AG04449 (cell line): ENCODE measurements around the gene WDFY4.

ENCODE experiments used
- CTCF ChIA-PET: fragments of 350-600 bp; formaldehyde crosslinking; extraction: SDS; loops from one replicate; lab custom pipeline; 2021; ENCODE audit warnings: antibody characterized with exemption; lab: Yijun Ruan, JAX
- POLR2A ChIA-PET: fragments of 400-600, 350-600 bp; formaldehyde crosslinking; extraction: SDS; loops from one replicate; lab custom pipeline; 2020; ENCODE audit warnings: antibody characterized with exemption, inconsistent platforms; lab: Yijun Ruan, JAX
- DNase-seq: peaks from one replicate; pipeline ENCODE4 v3.0.0-alpha.2; 2010; ENCODE audit warnings: low read depth, low spot score
- H3K4me3 ChIP-seq: 2 replicates; pipeline ENCODE4 v1.5.1; 2011; ENCODE audit warnings: low read depth, mild to moderate bottlenecking, control low read depth, low read length
- TF ChIP-seq, protein P1 (sequence below): IDR thresholded peaks from one replicate; pipeline ENCODE4 v1.5.1; 2011; ENCODE audit warnings: mild to moderate bottlenecking, moderate library complexity, low read length, control low read depth, inconsistent platforms; ENCODE audit not compliant: insufficient read depth; ENCODE audit errors: missing control alignments

The WDFY4 gene

DNA sequence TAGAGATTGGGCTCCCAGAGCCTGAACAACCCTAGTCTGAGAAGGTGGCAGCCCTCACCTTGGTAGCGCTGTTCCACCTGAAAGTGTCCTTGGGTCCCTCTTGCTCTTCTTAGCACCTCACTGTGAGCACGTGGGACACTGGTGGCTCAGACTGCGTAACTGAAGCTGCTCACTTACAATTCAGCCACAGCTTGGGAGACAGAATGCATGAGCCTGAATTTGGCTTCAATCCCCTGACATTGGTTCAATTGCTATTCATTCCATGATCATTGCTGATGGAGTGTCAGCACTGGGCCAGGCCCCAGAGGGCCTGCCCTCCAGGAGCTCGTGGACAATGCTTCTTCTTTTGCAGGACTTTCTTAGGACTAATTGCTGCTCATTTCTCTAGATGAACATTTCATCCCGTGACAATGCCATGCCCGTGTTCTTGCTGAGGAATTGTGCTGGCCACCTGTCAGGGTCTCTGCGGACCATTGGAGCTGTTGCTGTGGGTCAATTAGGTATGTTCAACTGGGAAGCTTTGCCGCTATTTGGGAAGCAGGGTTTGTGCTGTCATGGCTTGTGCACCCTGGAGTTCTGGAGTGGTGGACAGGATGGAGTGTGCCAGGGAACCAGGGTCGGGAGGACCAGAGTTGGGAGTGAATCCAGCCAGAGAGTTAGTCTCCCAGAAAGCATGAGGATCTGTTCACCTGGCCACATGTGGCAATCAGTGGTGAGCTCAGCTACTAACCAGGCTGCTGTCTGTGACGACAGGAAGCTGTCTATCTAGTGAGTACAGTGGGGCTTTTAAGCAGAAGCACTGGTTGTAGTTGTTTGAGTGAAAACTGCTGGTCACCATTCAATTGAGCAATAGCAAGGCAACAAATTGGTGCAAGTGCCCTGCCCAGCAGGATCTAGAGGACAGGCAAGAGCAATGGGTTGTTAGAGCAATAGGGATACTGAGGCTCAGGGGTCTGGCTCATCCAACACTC lies 105.1 kb downstream of the WDFY4 start:
- TF ChIP-seq, protein P1, sequence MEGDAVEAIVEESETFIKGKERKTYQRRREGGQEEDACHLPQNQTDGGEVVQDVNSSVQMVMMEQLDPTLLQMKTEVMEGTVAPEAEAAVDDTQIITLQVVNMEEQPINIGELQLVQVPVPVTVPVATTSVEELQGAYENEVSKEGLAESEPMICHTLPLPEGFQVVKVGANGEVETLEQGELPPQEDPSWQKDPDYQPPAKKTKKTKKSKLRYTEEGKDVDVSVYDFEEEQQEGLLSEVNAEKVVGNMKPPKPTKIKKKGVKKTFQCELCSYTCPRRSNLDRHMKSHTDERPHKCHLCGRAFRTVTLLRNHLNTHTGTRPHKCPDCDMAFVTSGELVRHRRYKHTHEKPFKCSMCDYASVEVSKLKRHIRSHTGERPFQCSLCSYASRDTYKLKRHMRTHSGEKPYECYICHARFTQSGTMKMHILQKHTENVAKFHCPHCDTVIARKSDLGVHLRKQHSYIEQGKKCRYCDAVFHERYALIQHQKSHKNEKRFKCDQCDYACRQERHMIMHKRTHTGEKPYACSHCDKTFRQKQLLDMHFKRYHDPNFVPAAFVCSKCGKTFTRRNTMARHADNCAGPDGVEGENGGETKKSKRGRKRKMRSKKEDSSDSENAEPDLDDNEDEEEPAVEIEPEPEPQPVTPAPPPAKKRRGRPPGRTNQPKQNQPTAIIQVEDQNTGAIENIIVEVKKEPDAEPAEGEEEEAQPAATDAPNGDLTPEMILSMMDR, result no peak
- no peak for DNase-seq
- POLR2A ChIA-PET, result no interaction called here
- H3K4me3 ChIP-seq, result no peak overlapping the region
- CTCF ChIA-PET, result no interaction called here

DNA sequence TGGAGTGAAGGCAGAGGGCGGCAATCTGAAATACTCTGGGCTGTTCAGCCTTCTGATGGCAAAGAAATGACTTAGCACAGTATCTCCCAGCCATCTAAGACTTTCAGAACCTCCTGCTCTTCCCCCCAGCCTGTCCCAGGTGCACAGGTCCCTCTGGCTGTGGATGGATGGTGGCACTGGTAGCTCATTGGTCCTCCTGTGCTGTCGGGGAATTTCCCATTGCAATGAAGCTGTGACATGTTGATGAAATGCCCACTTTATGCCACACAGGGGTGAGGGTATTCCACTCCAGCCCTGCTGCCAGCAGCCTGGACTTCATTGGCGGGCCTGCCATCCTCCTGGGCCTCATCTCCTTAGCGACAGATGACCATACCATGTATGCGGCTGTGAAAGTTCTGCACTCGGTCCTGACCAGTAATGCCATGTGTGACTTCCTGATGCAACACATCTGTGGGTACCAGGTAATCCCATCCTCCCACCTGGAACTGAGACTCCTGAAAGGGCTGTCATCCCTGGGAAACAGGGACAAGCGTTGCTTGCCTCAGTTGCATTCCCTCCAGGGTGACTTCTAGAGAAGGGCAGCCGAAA lies 105.9 kb downstream of the WDFY4 start:
- no peak overlapping the region for H3K4me3 ChIP-seq
- POLR2A ChIA-PET, result no interaction called here
- CTCF ChIA-PET, result no interaction called here
- TF ChIP-seq, protein P1, result no peak
- DNase-seq, result no peak

DNA sequence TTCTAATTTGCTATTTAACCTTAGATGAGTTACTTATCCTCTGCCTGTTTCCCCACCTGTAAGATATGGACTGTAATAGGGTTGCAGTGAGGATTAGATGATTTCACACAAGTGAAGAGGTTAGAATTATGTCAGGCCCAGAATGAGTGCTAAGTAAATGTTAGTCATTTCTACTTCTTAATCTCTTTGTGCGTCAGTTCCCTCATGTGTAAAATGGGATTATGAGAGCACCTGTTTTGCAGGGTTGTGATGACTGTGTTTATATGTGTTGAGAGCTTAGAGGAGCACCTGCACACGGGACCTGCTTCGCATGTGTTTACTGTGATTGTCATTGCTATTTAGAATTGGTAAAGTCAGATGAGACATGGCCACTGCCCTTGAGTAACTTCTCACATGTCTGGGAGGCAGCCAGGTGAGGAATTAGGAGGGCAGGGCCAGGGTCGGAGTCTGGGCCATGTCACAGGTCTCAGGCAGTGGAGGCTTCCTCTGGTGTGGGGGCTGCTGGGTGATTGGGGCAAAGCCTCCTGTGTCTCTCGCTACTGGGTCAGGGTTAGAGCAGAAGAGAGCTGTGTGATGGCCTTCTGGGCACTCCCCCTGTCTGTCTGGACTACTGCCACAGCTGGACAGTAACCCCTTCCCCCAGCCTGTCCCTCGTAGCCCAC lies 106.7 kb downstream of the WDFY4 start:
- POLR2A ChIA-PET, result no interaction called here
- no peak overlapping the region for H3K4me3 ChIP-seq
- DNase-seq, result no peak
- CTCF ChIA-PET, result no interaction called here
- TF ChIP-seq, protein P1, result no peak

DNA sequence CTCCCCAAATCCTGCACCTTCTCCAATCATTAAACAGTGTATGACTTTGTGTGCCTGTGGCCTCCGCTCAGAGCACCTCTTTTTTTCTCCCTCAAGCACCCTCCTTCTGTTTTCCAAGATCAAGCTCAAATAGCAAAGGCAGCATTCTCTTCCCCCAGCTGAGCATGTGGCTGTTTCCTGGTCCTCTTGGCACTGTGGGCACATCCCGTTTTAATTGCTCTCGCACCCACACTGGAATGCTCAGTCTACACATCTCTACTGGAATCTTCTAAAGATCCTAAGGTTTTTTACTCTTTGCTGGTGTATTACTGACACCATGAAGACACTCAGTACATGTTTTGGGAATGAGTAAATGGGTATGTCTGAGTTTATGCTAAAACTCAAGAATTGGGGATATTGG lies 107.4 kb downstream of the WDFY4 start:
- TF ChIP-seq, protein P1, result no peak
- ChIA-PET CTCF (no interaction called here), POLR2A (no interaction called here)
- DNase-seq, result no peak
- H3K4me3 ChIP-seq, result no peak overlapping the region

DNA sequence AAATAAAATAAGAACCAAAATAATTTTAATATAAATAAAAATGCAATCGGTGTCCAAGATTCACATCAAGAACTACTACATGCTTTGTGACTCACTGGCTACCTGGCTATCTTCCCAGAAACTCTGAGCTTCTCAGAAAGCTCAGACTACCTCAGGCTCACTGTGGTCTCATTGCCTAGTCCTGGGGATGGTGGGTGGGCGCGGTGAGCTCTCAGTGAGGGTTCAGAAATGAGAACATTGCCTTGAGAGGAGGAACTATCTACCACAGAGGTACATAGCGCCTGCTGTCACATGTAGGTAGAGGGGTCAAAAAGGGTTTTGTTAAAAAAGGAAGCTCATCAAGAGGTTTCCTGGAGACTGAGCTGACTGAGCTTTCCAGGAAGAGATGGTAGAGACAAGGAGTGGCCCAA lies 108.0 kb downstream of the WDFY4 start:
- POLR2A ChIA-PET, result no interaction called here
- peak; percentile 12 for DNase-seq
- TF ChIP-seq, protein P1, result no peak
- CTCF ChIA-PET, result interaction anchor here (1.0 kb wide), 1 partner anchor 10 kb away, joined by 3 read pairs; no protein-coding TSS in a partner anchor
- H3K4me3 ChIP-seq, result no peak overlapping the region

DNA sequence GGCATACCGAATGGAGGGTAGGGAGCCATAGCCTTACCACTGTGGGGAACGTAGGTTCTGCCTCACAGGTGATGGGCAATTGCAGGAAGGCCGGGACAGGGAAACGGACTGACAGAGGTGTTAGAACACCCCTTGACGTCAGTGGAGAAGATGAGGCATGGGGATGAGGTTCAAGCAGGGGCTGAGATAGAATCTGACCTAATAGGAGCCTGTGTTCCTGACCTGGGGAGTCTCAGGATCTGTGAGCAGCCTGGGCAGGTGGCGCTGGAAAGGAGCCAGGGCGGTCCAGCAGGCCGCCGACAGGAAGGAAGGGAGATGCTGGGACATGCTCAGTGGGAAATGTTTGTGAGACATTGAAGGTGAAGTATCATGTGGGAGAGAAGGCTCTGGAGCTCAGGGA lies 109.4 kb downstream of the WDFY4 start:
- POLR2A ChIA-PET, result no interaction called here
- no peak overlapping the region for H3K4me3 ChIP-seq
- CTCF ChIA-PET, result no interaction called here
- TF ChIP-seq, protein P1, result no peak
- DNase-seq, result no peak
